Large intestine (tissue), 3 donors: Measurements from ENCODE around the gene TJP3. TPM values are rescaled to one million over a fixed set of nuclear protein-coding genes. Genes with fewer than 3 reads are reported as not detected.
A peak's percentile ranks its signal among the peaks of the same experiment; 100 is the strongest.

Experiments
- DNase-seq, 2 donors: peaks; one replicate each; pipeline versions ENCODE4 v3.0.0 to v3.0.0-alpha.2; 2013
- H3K27ac ChIP-seq: one replicate; pipeline ENCODE4 v1.5.1; 2013; ENCODE audit warnings: low read length
- H3K27me3 ChIP-seq: 2 replicates; pipeline ENCODE4 v1.6.1; 2013; ENCODE audit warnings: low read length; ENCODE audit not compliant: control insufficient read depth, insufficient read depth
- H3K36me3 ChIP-seq: 2 replicates; pipeline ENCODE4 v1.6.1; 2013; ENCODE audit warnings: low read length; ENCODE audit not compliant: control insufficient read depth, insufficient read depth
- H3K4me1 ChIP-seq: one replicate; pipeline ENCODE4 v1.6.1; 2013; ENCODE audit warnings: low read length; ENCODE audit not compliant: control insufficient read depth, insufficient read depth
- H3K4me3 ChIP-seq: one replicate; pipeline ENCODE4 v1.5.1; 2013; ENCODE audit warnings: low read length
- H3K9me3 ChIP-seq: one replicate; pipeline ENCODE4 v1.6.1; 2013; ENCODE audit warnings: mild to moderate bottlenecking, low read depth, low read length, moderate library complexity; ENCODE audit not compliant: control insufficient read depth
- WGBS: methylation state at CpG from one replicate; pipeline ENCODE4 v1.1.5; 2013; ENCODE audit warnings: low lambda C conversion rate; ENCODE audit not compliant: insufficient coverage; 5-methylcytosine and 5-hydroxymethylcytosine counted together
- polyA plus RNA-seq: library from polyadenylated mRNA; unstranded; fragments of 120-200 nt; gene quantifications from one replicate; pipeline ENCODE4 v1.2.1, GENCODE V29; 2013

Gene TJP3
- polyA plus RNA-seq, 1 donor = 73.4 TPM

DNA sequence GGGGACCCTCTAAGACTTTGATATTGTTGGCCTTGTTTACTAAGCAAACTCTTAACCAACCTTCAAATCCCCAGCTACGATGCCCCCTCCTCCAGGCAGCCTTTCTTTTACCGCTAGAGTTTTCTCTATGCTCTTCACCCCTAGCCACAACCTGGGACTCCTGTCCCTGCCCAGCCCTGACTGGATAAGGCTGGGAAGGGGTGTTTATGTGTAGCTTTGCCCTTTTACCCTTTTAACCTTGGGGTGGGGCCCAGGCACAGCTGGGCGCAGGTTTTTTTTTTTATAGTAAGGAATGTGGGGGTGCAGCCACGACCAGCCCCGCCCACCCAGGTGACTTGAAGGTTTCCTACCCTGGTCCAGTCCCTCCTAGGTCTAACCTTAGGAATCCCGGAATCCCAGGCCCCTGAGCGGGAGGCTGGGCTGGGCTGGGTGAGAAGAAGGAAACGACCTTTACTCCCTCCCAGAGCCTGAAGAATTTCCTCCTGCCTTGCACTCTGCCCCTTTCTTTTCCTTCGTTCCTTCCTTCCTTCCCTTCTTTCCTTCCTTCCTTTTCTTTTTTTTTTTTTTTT lies 12.2 kb downstream of the TJP3 start:
- WGBS = 0% methylated on average over 1 of the region's 9 CpGs
- H3K9me3 ChIP-seq = no peaks in the 10 kb centered on the region
- no peaks in the 10 kb centered on the region for H3K36me3 ChIP-seq
- H3K4me3 ChIP-seq = peak overlapping the region; percentile 66
- H3K27me3 ChIP-seq = peaks cover 13% of the 10 kb centered on the region
- peak overlapping the region; percentile 84 for H3K27ac ChIP-seq
- DNase-seq = peak; percentile 96 to 98
- peaks cover 18% of the 10 kb centered on the region for H3K4me1 ChIP-seq

- Histone ChIP-seq H3K36me3 (no peaks in the 10 kb centered on the region), H3K9me3 (no peaks in the 10 kb centered on the region), H3K4me3 (peak overlapping the region; percentile 66), H3K27ac (peak overlapping the region; percentile 84), H3K4me1 (peaks cover 18% of the 10 kb centered on the region), H3K27me3 (peaks cover 13% of the 10 kb centered on the region)
- DNase-seq = peak; percentile 96 to 97
- no CpG with 5 or more reads among the region's 46 CpGs for WGBS
These were observed 13.1 kb downstream of the TJP3 start for GRCh38 chr19:3721131-3721886.

DNA sequence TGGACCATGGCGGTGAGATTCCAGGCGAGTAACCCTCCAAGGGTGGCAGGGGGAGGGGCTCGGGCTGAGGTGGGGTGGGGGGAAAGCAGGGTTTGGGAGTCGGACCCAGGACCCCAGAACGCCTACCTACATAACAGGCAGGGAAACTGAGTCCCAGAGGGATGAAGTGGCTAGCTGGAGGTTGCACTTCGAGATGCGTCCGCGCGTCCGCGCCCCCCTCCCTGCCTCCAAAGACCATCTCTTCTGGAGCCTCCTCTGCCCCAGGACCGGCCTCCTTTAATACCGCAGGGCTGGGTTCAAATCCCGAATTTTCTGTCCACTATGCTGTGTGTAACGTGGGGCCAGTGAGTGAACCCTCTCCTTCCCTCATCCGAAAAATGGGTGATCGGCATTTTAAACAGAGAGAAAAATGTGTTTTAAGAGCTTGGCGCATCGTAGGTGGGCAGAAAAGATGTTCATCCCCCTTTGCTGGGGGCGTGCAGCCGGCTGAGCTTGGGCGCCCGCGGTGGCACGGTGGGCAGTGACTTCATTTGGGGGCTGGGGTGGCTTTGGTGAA lies 13.8 kb downstream of the TJP3 start:
- Histone ChIP-seq H3K4me3 (peak overlapping the region; percentile 66), H3K36me3 (no peaks in the 10 kb centered on the region), H3K9me3 (no peaks in the 10 kb centered on the region), H3K27me3 (peaks cover 13% of the 10 kb centered on the region), H3K27ac (peak overlapping the region; percentile 84), H3K4me1 (peaks cover 18% of the 10 kb centered on the region)
- WGBS = no CpG with 5 or more reads among the region's 26 CpGs
- DNase-seq = no peak

- Histone ChIP-seq H3K9me3 (no peaks in the 10 kb centered on the region), H3K27me3 (peaks cover 13% of the 10 kb centered on the region), H3K27ac (peak overlapping the region; percentile 84), H3K4me3 (peak overlapping the region; percentile 66), H3K4me1 (peaks cover 18% of the 10 kb centered on the region), H3K36me3 (no peaks in the 10 kb centered on the region)
- DNase-seq = peak; percentile 67 to 76
- no CpG with 5 or more reads among the region's 30 CpGs for WGBS
These were observed 14.4 kb downstream of the TJP3 start for GRCh38 chr19:3722443-3723109.

DNA sequence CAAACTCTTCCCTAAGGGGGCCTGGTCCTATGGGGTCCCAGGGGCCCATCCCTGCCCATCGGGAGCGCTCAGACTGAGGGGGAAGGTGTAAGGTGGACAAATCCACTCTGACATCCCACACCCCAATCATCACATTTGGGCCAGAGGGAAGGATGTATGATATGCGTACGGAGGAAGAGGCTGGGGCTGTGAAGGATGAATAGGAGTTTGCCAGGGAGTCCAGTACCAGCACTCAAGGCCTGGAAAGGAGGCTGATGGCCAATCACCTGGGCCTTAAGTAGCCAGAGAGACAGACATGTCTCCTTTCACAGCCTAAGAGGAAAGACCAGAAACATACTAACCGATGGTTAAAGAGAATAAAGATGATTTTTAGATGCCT lies 14.9 kb downstream of the TJP3 start:
- Histone ChIP-seq H3K4me3 (no peak overlapping the region), H3K9me3 (no peaks in the 10 kb centered on the region), H3K27me3 (peaks cover 13% of the 10 kb centered on the region), H3K27ac (no peak overlapping the region), H3K36me3 (no peaks in the 10 kb centered on the region), H3K4me1 (peaks cover 18% of the 10 kb centered on the region)
- WGBS = no CpG with 5 or more reads among the region's 5 CpGs
- DNase-seq = no peak

DNA sequence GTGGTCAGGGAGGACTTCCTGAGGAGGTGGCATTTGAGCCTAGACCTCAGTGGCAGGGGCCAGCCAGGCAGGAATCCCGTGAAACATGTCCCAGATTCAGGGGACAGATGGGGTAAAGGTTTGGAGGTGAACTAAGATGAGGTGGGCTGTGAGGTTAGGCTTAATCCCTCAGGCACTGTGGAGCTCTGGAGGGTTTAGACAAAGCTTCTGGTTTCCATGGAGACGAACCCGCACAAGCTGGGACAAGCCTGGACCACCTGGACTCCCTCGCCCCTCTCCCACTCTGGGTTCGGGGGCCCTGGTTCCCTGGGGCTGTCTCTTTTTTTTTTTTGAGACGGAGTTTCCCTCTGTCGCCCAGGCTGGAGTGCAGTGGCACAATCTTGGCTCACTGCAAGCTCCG lies 15.7 kb downstream of the TJP3 start:
- Histone ChIP-seq H3K36me3 (peaks cover 3% of the 10 kb centered on the region), H3K4me1 (peaks cover 18% of the 10 kb centered on the region), H3K9me3 (no peaks in the 10 kb centered on the region), H3K27ac (no peak overlapping the region), H3K27me3 (peaks cover 13% of the 10 kb centered on the region), H3K4me3 (no peak overlapping the region)
- DNase-seq = no peak
- no CpG with 5 or more reads among the region's 8 CpGs for WGBS

GRCh38 chr19:3725121-3725520 lies 16.9 kb downstream of the TJP3 start:
- Histone ChIP-seq H3K36me3 (peaks cover 9% of the 10 kb centered on the region), H3K4me3 (no peak overlapping the region), H3K4me1 (peaks cover 13% of the 10 kb centered on the region), H3K9me3 (peaks cover 2% of the 10 kb centered on the region), H3K27me3 (peaks cover 13% of the 10 kb centered on the region), H3K27ac (no peak overlapping the region)
- no peak for DNase-seq
- no CpG with 5 or more reads among the region's 3 CpGs for WGBS

- WGBS = 100% methylated on average over 2 of the region's 14 CpGs
- DNase-seq = peak; percentile 64 to 79
- H3K36me3 ChIP-seq = peaks cover 14% of the 10 kb centered on the region
- no peak overlapping the region for H3K4me3 ChIP-seq
- H3K27me3 ChIP-seq = peaks cover 11% of the 10 kb centered on the region
- peaks cover 7% of the 10 kb centered on the region for H3K9me3 ChIP-seq
- peak overlapping the region; percentile 16 for H3K27ac ChIP-seq
- peaks cover 8% of the 10 kb centered on the region for H3K4me1 ChIP-seq
These were observed 17.6 kb downstream of the TJP3 start for GRCh38 chr19:3725640-3726310.

- Histone ChIP-seq H3K9me3 (peaks cover 7% of the 10 kb centered on the region), H3K27ac (no peak overlapping the region), H3K4me1 (no peaks in the 10 kb centered on the region), H3K36me3 (peaks cover 44% of the 10 kb centered on the region), H3K4me3 (no peak overlapping the region), H3K27me3 (no peaks in the 10 kb centered on the region)
- no peak for DNase-seq
- 100% methylated on average over 2 of the region's 32 CpGs for WGBS
These were observed 22.3 kb downstream of the TJP3 start for GRCh38 chr19:3730457-3730958.

GRCh38 chr19:3732108-3732507 lies 23.9 kb downstream of the TJP3 start:
- no peak for DNase-seq
- no CpG with 5 or more reads among the region's 1 CpG for WGBS
- no peaks in the 10 kb centered on the region for H3K27me3 ChIP-seq
- no peaks in the 10 kb centered on the region for H3K4me1 ChIP-seq
- H3K4me3 ChIP-seq = no peak overlapping the region
- no peak overlapping the region for H3K27ac ChIP-seq
- peaks cover 7% of the 10 kb centered on the region for H3K9me3 ChIP-seq
- H3K36me3 ChIP-seq = peaks cover 54% of the 10 kb centered on the region
